ENCODE results near the gene PROS1.

DNA sequence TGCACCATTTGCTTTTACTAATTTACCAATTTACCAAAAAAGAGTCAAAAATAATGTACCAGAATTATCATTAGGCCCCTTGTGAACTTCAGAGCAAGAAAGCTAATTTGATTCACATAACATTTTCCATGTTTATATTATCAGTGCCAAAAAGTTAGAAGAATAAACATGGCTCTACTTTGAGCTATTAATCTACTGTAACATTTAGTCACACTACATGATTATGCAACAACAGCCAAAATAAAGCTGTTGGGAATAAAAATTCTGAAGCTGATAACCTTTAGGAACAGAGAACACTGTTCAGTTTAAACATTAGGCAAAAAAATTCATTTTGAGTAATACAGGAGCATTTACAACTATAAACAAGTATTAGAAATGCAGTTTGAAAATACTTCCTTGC lies 63.6 kb downstream of the PROS1 start:
- TF ChIP-seq CTCF (IDR thresholded peaks at IDR 0.05; ENCODE audit: poor library complexity) (no peak), EZH2 (IDR thresholded peaks at IDR 0.05; ENCODE audit: borderline replicate concordance) (no peak)

Measured in hepatocyte (in vitro differentiated cells).